HEK293T (cell line): Measurements from ENCODE around the gene SDHB.

Source experiments
- ARNT ChIP-seq: fragments of 450-650 bp; IDR thresholded peaks from 2 replicates; pipeline ENCODE4 v1.6.1; 2017; ENCODE audit warnings: mild to moderate bottlenecking
- BHLHE40 ChIP-seq: fragments of 450-650 bp; IDR thresholded peaks from 2 replicates; pipeline ENCODE4 v1.6.1; 2016; ENCODE audit warnings: mild to moderate bottlenecking, moderate library complexity, borderline replicate concordance
- ELF4 ChIP-seq: fragments of 450-650 bp; IDR thresholded peaks from 2 replicates; pipeline ENCODE4 v1.6.1; 2017; ENCODE audit warnings: antibody characterized with exemption
- FOXA1 ChIP-seq: fragments of 450-650 bp; IDR thresholded peaks from 2 replicates; pipeline ENCODE4 v1.6.1; 2016; ENCODE audit warnings: mild to moderate bottlenecking
- FOXK2 ChIP-seq: fragments of 450-650 bp; IDR thresholded peaks from 2 replicates; pipeline ENCODE4 v1.6.1; 2016; ENCODE audit warnings: mild to moderate bottlenecking
- FOXM1 ChIP-seq: fragments of 450-650 bp; IDR thresholded peaks from 2 replicates; pipeline ENCODE4 v1.6.1; 2017; ENCODE audit warnings: mild to moderate bottlenecking, borderline replicate concordance
- HDGF ChIP-seq: fragments of 450-650 bp; IDR thresholded peaks from 2 replicates; pipeline ENCODE4 v1.6.1; 2017; ENCODE audit warnings: antibody characterized with exemption, borderline replicate concordance
- LEF1 ChIP-seq: fragments of 450-650 bp; IDR thresholded peaks from 2 replicates; pipeline ENCODE4 v1.6.1; 2017; ENCODE audit warnings: mild to moderate bottlenecking, borderline replicate concordance
- NFRKB ChIP-seq: fragments of 450-650 bp; IDR thresholded peaks from 2 replicates; pipeline ENCODE4 v1.6.1; 2016; ENCODE audit warnings: mild to moderate bottlenecking, moderate library complexity
- SP1 ChIP-seq: fragments of 450-650 bp; IDR thresholded peaks from 2 replicates; pipeline ENCODE4 v1.6.1; 2017
- SUZ12 ChIP-seq: fragments of 450-650 bp; IDR thresholded peaks from 2 replicates; pipeline ENCODE4 v1.6.1; 2016; ENCODE audit warnings: mild to moderate bottlenecking
- TARDBP ChIP-seq: fragments of 450-650 bp; IDR thresholded peaks from 2 replicates; pipeline ENCODE4 v1.6.1; 2016
- ZNF384 ChIP-seq: fragments of 450-650 bp; IDR thresholded peaks from 2 replicates; pipeline ENCODE4 v1.6.1; 2016
- TF ChIP-seq, protein P1 (sequence below): fragments of 450-650 bp; IDR thresholded peaks from 2 replicates; pipeline ENCODE4 v1.6.1; 2016

- no peak for TF ChIP-seq SP1
- no peak for TF ChIP-seq LEF1
- TF ChIP-seq SUZ12: no peak
- TF ChIP-seq HDGF: no peak
- TF ChIP-seq BHLHE40: no peak
- TF ChIP-seq FOXM1: no peak
- TF ChIP-seq ELF4: no peak
- no peak for TF ChIP-seq ARNT
- TF ChIP-seq, protein P1, sequence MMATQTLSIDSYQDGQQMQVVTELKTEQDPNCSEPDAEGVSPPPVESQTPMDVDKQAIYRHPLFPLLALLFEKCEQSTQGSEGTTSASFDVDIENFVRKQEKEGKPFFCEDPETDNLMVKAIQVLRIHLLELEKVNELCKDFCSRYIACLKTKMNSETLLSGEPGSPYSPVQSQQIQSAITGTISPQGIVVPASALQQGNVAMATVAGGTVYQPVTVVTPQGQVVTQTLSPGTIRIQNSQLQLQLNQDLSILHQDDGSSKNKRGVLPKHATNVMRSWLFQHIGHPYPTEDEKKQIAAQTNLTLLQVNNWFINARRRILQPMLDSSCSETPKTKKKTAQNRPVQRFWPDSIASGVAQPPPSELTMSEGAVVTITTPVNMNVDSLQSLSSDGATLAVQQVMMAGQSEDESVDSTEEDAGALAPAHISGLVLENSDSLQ: no peak
- no peak for TF ChIP-seq NFRKB
- no peak for TF ChIP-seq FOXA1
- TF ChIP-seq TARDBP: no peak
- no peak for TF ChIP-seq FOXK2
- no peak for TF ChIP-seq ZNF384
These were observed 2.7 kb upstream of the SDHB start for GRCh38 chr1:17056551-17056950.
